ENCODE measurements around the gene MYO3B. TPM values are rescaled to one million over a fixed set of nuclear protein-coding genes. Genes with fewer than 3 reads are reported as not detected.

The MYO3B gene
- total RNA-seq, 1 experiment from 2014 or later = 0.50 TPM

DNA sequence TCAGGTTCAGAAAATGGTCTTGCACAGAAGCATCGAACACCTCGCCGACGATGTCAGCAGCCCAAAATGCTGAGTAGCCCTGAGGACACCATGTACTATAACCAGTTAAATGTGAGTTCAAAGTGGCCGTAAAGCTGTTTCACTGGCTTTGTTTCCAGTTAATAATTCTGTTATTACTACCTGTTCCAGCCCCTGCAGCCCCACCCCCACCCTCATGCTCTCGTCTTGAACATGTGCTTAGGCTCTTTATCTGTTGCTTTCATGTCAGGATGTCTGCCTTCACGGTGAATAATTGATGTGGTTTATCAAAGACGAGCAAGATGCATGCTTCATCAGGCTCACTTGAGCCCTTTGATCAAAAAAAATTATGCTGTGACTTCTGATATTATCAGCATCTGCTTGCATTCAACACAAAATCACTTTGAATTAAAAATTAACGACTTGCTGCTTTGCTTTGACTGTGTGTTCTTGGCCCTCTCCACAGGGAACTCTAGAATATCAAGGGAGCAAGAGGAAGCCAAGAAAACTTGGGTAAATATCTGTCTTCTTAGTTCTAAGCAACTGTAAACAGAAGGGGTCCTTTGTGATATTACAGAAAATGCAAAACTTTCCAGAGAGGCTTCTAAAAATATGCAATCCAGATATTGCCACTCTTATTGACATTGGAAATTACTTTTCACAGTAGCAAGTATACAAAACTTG, 473.8 kb downstream of the MYO3B start (continued):
- no peak for TF ChIP-seq NFATC4 (CRISPR knock-in tag; IDR thresholded peaks at IDR 0.05)
- TF ChIP-seq ELF4 (CRISPR knock-in tag; IDR thresholded peaks at IDR 0.05; ENCODE audit: low read depth) = no peak

DNA sequence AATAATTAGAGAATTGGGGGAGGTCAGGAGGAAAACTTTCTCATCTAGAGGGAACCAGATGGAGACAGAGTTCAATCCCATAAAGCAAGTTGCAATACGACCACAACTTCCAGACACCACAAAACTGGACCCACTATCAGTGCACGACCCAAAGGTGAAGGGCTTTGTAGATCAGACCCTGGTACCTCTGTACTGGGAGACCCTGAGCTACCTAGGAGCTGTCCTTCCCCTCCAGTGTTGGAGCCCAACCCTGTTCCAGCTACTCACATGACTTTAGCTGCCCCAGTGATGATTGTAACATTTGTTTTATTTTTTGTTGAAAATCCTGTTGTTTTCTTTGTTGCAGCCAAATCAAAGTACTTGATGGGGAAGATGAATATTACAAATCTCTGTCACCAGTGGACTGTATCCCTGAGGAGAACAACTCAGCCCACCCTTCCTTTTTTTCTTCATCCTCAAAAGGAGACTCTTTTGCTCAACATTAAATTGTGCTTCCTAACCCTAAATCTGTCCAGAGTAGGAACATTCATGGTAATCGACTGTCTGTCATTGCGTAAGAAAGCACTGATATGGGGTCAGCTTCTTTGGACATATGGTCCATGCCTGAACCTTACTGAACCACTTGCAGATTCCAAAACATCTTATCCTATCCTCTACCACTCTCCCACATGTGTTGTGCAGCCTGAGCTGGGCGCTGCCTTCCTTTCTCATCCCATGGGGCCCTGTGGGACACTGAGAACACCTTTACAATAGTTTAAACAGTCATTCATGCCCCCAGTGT, 474.9 kb downstream of the MYO3B start:
- no peak overlapping the region for H3K27ac Mint-ChIP-seq
- ATAC-seq (peak; percentile 46; the same call in 1 of the 2 replicates), DNase-seq (ENCODE audit: low spot score) (no peak)
- no peaks in the 10 kb centered on the region for H3K36me3 Mint-ChIP-seq
- TF ChIP-seq ETV6 (CRISPR knock-in tag; IDR thresholded peaks at IDR 0.05) = no peak
- no peak for TF ChIP-seq ZNF396 (CRISPR knock-in tag; IDR thresholded peaks at IDR 0.05; ENCODE audit: borderline replicate concordance)
- POLR2A ChIA-PET = no interaction called here
- no peaks in the 10 kb centered on the region for H3K9me3 Mint-ChIP-seq
- H3K4me1 Mint-ChIP-seq = peaks cover 25% of the 10 kb centered on the region
- no peaks in the 10 kb centered on the region for H3K27me3 Mint-ChIP-seq (ENCODE audit: low read depth)
- H3K4me3 Mint-ChIP-seq = no peak overlapping the region
- CTCF ChIA-PET = no interaction called here

DNA sequence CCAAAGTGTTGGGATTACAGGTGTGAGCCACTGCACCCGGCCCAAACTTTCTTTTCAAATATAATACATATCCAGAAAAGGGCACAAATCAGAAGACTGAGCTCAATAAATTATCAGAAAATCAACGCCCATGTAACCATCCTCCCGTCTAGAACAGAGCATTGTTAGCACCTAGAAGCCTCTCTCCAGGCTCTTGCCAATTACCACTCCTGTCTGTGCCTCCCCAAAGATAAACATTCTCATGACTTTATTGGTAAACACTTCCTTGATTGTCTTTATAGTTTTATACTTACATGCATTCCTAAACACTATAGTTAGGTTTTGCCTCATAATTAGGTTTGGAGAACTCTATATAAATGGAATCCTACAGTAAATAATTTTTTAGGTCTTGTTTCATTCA, 478.7 kb downstream of the MYO3B start:
- Mint-ChIP-seq H3K27me3 (ENCODE audit: low read depth) (no peaks in the 10 kb centered on the region), H3K36me3 (no peaks in the 10 kb centered on the region), H3K9me3 (no peaks in the 10 kb centered on the region), H3K4me1 (peaks cover 16% of the 10 kb centered on the region), H3K27ac (no peak overlapping the region), H3K4me3 (no peak overlapping the region)
- ATAC-seq = no peak
- TF ChIP-seq, protein P1, sequence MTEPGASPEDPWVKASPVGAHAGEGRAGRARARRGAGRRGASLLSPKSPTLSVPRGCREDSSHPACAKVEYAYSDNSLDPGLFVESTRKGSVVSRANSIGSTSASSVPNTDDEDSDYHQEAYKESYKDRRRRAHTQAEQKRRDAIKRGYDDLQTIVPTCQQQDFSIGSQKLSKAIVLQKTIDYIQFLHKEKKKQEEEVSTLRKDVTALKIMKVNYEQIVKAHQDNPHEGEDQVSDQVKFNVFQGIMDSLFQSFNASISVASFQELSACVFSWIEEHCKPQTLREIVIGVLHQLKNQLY (CRISPR knock-in tag; IDR thresholded peaks at IDR 0.05) = no peak
- no peak for DNase-seq (ENCODE audit: low spot score)
- ChIA-PET POLR2A (no interaction called here), CTCF (no interaction called here)

DNA sequence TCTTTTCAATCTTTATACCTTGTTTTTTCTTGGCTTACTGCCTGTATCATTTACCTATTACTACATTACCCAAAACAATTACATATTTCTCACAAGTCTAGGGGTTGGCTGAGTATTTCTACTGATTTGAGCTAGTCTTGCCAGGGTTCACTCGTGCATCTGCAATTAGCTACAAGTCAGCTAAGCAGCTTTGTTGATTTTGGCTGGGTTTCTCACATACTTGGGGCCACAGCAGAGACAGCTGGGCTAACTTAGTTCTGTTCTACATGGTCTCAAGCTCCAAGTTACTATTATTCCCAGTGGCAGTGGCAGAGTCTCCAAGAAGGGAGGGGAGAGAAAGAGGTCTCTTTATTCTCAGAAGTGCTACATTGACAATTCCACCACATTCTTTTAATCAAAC, 482.5 kb downstream of the MYO3B start:
- Mint-ChIP-seq H3K27me3 (ENCODE audit: low read depth) (no peaks in the 10 kb centered on the region), H3K36me3 (no peaks in the 10 kb centered on the region), H3K4me1 (no peaks in the 10 kb centered on the region), H3K27ac (no peak overlapping the region), H3K9me3 (no peaks in the 10 kb centered on the region), H3K4me3 (no peak overlapping the region)
- CTCF ChIA-PET = interaction anchor here (0.9 kb wide), 1 partner anchor 213 kb away, joined by 3 read pairs; no protein-coding TSS in a partner anchor
- no peak for ATAC-seq
- no peak for DNase-seq (ENCODE audit: low spot score)
- POLR2A ChIA-PET = no interaction called here
- TF ChIP-seq, protein P2, sequence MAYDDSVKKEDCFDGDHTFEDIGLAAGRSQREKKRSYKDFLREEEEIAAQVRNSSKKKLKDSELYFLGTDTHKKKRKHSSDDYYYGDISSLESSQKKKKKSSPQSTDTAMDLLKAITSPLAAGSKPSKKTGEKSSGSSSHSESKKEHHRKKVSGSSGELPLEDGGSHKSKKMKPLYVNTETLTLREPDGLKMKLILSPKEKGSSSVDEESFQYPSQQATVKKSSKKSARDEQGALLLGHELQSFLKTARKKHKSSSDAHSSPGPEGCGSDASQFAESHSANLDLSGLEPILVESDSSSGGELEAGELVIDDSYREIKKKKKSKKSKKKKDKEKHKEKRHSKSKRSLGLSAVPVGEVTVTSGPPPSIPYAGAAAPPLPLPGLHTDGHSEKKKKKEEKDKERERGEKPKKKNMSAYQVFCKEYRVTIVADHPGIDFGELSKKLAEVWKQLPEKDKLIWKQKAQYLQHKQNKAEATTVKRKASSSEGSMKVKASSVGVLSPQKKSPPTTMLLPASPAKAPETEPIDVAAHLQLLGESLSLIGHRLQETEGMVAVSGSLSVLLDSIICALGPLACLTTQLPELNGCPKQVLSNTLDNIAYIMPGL (CRISPR knock-in tag; IDR thresholded peaks at IDR 0.05) = no peak

DNA sequence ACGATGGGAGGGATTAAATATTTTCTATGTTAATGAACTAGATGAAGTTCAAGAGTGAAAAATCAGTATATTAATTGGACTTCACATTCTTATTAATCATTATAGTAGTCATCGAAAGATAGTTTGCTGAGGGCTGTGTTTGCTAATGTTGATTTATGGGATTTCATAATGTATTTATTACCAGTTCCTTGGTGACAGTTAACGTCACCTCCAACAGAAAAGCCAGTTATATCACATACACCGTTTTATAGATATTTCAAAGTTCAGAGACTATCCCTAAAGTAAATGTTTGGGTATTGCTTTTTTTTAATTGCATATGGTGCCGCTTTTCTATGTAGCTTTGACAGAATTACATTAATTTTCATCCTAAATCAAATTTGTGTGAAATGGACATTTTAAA, 487.8 kb downstream of the MYO3B start:
- Mint-ChIP-seq H3K4me1 (no peaks in the 10 kb centered on the region), H3K27ac (no peak overlapping the region), H3K27me3 (ENCODE audit: low read depth) (no peaks in the 10 kb centered on the region), H3K4me3 (no peak overlapping the region), H3K9me3 (no peaks in the 10 kb centered on the region), H3K36me3 (no peaks in the 10 kb centered on the region)
- CTCF ChIA-PET = no interaction called here
- ATAC-seq (no peak), DNase-seq (ENCODE audit: low spot score) (no peak)
- POLR2A ChIA-PET = no interaction called here
- TF ChIP-seq ZNF416 (CRISPR knock-in tag; IDR thresholded peaks at IDR 0.05) = no peak
- TF ChIP-seq, protein P3, sequence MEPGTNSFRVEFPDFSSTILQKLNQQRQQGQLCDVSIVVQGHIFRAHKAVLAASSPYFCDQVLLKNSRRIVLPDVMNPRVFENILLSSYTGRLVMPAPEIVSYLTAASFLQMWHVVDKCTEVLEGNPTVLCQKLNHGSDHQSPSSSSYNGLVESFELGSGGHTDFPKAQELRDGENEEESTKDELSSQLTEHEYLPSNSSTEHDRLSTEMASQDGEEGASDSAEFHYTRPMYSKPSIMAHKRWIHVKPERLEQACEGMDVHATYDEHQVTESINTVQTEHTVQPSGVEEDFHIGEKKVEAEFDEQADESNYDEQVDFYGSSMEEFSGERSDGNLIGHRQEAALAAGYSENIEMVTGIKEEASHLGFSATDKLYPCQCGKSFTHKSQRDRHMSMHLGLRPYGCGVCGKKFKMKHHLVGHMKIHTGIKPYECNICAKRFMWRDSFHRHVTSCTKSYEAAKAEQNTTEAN (CRISPR knock-in tag; IDR thresholded peaks at IDR 0.05) = no peak
- no peak for TF ChIP-seq MYBL2 (CRISPR knock-in tag; IDR thresholded peaks at IDR 0.05)
- no peak for TF ChIP-seq FOXK1 (CRISPR knock-in tag; IDR thresholded peaks at IDR 0.05)
- TF ChIP-seq, protein P4, sequence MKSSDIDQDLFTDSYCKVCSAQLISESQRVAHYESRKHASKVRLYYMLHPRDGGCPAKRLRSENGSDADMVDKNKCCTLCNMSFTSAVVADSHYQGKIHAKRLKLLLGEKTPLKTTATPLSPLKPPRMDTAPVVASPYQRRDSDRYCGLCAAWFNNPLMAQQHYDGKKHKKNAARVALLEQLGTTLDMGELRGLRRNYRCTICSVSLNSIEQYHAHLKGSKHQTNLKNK (CRISPR knock-in tag; IDR thresholded peaks at IDR 0.05) = no peak
- TF ChIP-seq, protein P5, sequence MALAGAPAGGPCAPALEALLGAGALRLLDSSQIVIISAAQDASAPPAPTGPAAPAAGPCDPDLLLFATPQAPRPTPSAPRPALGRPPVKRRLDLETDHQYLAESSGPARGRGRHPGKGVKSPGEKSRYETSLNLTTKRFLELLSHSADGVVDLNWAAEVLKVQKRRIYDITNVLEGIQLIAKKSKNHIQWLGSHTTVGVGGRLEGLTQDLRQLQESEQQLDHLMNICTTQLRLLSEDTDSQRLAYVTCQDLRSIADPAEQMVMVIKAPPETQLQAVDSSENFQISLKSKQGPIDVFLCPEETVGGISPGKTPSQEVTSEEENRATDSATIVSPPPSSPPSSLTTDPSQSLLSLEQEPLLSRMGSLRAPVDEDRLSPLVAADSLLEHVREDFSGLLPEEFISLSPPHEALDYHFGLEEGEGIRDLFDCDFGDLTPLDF (CRISPR knock-in tag; IDR thresholded peaks at IDR 0.05) = no peak
- no peak for TF ChIP-seq GTF2I (CRISPR knock-in tag; conservative IDR thresholded peaks at IDR 0.05)
- no peak for TF ChIP-seq ZNF396 (CRISPR knock-in tag; IDR thresholded peaks at IDR 0.05; ENCODE audit: borderline replicate concordance)
- TF ChIP-seq, protein P6, sequence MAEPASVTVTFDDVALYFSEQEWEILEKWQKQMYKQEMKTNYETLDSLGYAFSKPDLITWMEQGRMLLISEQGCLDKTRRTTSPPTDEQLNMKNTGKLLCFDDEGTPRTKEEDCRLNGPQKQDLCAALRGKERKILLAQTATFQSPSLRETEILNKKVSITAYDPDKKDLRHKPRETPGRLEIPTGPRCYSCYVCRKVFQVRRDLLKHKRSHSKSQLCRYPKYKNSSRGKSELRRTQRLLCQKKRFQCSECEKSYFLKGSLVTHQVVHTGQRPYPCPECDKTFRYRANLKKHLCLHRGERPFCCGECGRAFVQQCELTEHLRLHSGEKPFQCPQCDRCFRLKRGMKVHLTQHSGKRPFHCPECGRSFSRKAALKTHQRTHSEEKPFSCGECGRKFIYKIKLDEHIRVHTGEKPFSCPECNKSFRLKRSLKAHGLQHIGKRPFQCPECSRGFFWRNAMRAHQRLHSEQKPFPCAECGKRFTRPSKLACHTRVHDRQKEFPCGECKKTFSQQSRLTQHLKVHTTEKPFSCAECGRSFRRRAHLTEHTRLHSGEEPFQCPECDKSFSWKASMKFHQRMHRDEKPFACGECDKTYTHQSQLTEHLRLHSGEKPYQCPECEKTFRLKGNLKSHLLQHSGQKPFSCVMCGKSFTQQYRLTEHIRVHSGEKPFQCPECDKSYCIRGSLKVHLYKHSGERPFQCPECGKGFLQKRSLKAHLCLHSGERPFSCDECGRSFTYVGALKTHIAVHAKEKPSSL (CRISPR knock-in tag; conservative IDR thresholded peaks at IDR 0.05) = no peak
- TF ChIP-seq ETV6 (CRISPR knock-in tag; IDR thresholded peaks at IDR 0.05) = no peak
- TF ChIP-seq, protein P1 (CRISPR knock-in tag; IDR thresholded peaks at IDR 0.05) = no peak
- TF ChIP-seq, protein P7, sequence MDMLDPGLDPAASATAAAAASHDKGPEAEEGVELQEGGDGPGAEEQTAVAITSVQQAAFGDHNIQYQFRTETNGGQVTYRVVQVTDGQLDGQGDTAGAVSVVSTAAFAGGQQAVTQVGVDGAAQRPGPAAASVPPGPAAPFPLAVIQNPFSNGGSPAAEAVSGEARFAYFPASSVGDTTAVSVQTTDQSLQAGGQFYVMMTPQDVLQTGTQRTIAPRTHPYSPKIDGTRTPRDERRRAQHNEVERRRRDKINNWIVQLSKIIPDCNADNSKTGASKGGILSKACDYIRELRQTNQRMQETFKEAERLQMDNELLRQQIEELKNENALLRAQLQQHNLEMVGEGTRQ (CRISPR knock-in tag; IDR thresholded peaks at IDR 0.05) = no peak

All from WTC11 (cell line).